ENCODE results near the gene PRKN. TPM values are rescaled to one million over a fixed set of nuclear protein-coding genes. Genes with fewer than 3 reads are reported as not detected.

PRKN gene
- total and polyA plus RNA-seq, 5 donors from 2014 or later = 0.24 to 3.7 (median 2.5) TPM

DNA sequence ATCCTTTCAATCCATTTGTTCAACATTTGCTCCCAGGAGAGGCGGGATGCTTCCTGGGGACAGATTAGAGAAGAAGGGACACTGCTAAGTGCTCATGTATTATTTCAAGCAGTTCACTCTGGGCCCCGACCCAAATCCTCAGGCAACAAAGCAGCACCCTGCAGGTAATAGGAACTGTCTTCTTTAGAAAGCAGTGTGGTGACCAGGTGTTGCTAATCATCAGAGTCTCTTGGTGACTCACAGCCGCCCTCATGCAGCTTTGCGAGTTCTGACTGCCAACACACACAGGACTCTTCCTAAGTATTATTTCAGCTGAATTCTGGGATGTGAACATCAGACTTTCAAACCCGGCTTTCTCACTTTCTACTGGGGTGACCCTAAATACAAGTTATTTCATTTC lies 356.4 kb downstream of the PRKN start:
- ATAC-seq (ENCODE audit: low read depth in 2 of 2) (no peak), DNase-seq (no peak)
- no peaks in the 10 kb centered on the region for H3K36me3 ChIP-seq (ENCODE audit: control insufficient read depth, insufficient read depth, low read length)
- Mint-ChIP-seq H3K27ac (no peak overlapping the region), H3K36me3 (no peaks in the 10 kb centered on the region), H3K9me3 (peaks cover 0 to 5% (median 2%) of the 10 kb centered on the region in 7 donors), H3K27me3 (no peaks in the 10 kb centered on the region), H3K4me1 (no peaks in the 10 kb centered on the region), H3K4me3 (no peak overlapping the region)
- H3K4me1 ChIP-seq (ENCODE audit: control insufficient read depth, insufficient read depth, low read length, poor library complexity, severe bottlenecking) = no peaks in the 10 kb centered on the region
- no peak overlapping the region for H3K27ac ChIP-seq (ENCODE audit: insufficient read depth, low read length, poor library complexity, severe bottlenecking)
- H3K27me3 ChIP-seq (ENCODE audit: control insufficient read depth, insufficient read depth, low read length) = no peaks in the 10 kb centered on the region
- H3K9me3 ChIP-seq (ENCODE audit: control insufficient read depth in 2 of 2, low read length in 2 of 2) = no peaks in the 10 kb centered on the region
- no peak overlapping the region for H3K4me3 ChIP-seq (ENCODE audit: low read depth, low read length)

- no peaks in the 10 kb centered on the region for H3K36me3 ChIP-seq (ENCODE audit: control insufficient read depth, insufficient read depth, low read length)
- H3K4me1 ChIP-seq (ENCODE audit: control insufficient read depth, insufficient read depth, low read length, poor library complexity, severe bottlenecking) = no peaks in the 10 kb centered on the region
- H3K36me3 Mint-ChIP-seq = no peaks in the 10 kb centered on the region
- ATAC-seq (ENCODE audit: low read depth in 2 of 2) = no peak
- H3K27me3 ChIP-seq (ENCODE audit: control insufficient read depth, insufficient read depth, low read length) = no peaks in the 10 kb centered on the region
- no peak for DNase-seq
- no peak overlapping the region for H3K4me3 Mint-ChIP-seq
- H3K27ac Mint-ChIP-seq = no peak overlapping the region
- H3K4me1 Mint-ChIP-seq = no peaks in the 10 kb centered on the region
- H3K4me3 ChIP-seq (ENCODE audit: low read depth, low read length) = no peak overlapping the region
- H3K9me3 ChIP-seq (ENCODE audit: control insufficient read depth in 2 of 2, low read length in 2 of 2) = no peaks in the 10 kb centered on the region
- H3K27ac ChIP-seq (ENCODE audit: insufficient read depth, low read length, poor library complexity, severe bottlenecking) = no peak overlapping the region
- H3K27me3 Mint-ChIP-seq = no peaks in the 10 kb centered on the region
- peaks cover 0 to 4% (median 0%) of the 10 kb centered on the region in 7 donors for H3K9me3 Mint-ChIP-seq
These were observed 358.5 kb downstream of the PRKN start for GRCh38 chr6:162369091-162369490.

DNA sequence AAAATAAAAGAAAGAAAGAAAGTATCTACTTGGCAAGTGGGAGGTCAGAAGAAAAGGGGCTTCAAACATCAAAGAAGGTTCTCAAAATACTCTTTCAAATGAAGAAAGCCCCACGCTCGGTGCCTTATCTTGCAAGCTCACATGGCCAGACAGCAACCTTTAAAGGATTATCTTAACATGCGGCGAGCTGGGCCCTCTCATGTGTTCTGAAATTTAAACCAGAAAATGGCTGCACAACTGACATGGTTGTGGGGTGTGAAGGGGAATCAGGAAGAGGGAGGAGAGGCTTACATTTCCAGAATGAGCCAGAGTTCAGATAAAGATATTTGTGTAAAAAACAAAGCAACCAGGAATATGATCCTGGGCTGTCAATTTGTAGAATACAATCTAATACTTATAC lies 363.1 kb downstream of the PRKN start:
- H3K9me3 Mint-ChIP-seq = peaks cover 0 to 3% (median 0%) of the 10 kb centered on the region in 7 donors
- H3K4me3 ChIP-seq (ENCODE audit: low read depth, low read length) = no peak overlapping the region
- no peak overlapping the region for H3K27ac Mint-ChIP-seq
- H3K9me3 ChIP-seq (ENCODE audit: control insufficient read depth in 2 of 2, low read length in 2 of 2) = no peaks in the 10 kb centered on the region
- no peaks in the 10 kb centered on the region for H3K36me3 ChIP-seq (ENCODE audit: control insufficient read depth, insufficient read depth, low read length)
- no peak overlapping the region for H3K27ac ChIP-seq (ENCODE audit: insufficient read depth, low read length, poor library complexity, severe bottlenecking)
- H3K27me3 ChIP-seq (ENCODE audit: control insufficient read depth, insufficient read depth, low read length) = no peaks in the 10 kb centered on the region
- ATAC-seq (ENCODE audit: low read depth in 2 of 2) = no peak
- H3K4me1 Mint-ChIP-seq = no peaks in the 10 kb centered on the region
- DNase-seq = no peak
- no peaks in the 10 kb centered on the region for H3K27me3 Mint-ChIP-seq
- no peaks in the 10 kb centered on the region for H3K4me1 ChIP-seq (ENCODE audit: control insufficient read depth, insufficient read depth, low read length, poor library complexity, severe bottlenecking)
- H3K4me3 Mint-ChIP-seq = no peak overlapping the region
- H3K36me3 Mint-ChIP-seq = no peaks in the 10 kb centered on the region

GRCh38 chr6:162363757-162364156 lies 363.8 kb downstream of the PRKN start:
- ATAC-seq (ENCODE audit: low read depth in 2 of 2) = no peak
- Histone ChIP-seq H3K4me3 (ENCODE audit: low read depth, low read length) (no peak overlapping the region), H3K27ac (ENCODE audit: insufficient read depth, low read length, poor library complexity, severe bottlenecking) (no peak overlapping the region), H3K4me1 (ENCODE audit: control insufficient read depth, insufficient read depth, low read length, poor library complexity, severe bottlenecking) (no peaks in the 10 kb centered on the region), H3K9me3 (ENCODE audit: control insufficient read depth in 2 of 2, low read length in 2 of 2) (no peaks in the 10 kb centered on the region), H3K27me3 (ENCODE audit: control insufficient read depth, insufficient read depth, low read length) (no peaks in the 10 kb centered on the region), H3K36me3 (ENCODE audit: control insufficient read depth, insufficient read depth, low read length) (no peaks in the 10 kb centered on the region)
- no peak for DNase-seq
- H3K27me3 Mint-ChIP-seq = no peaks in the 10 kb centered on the region
- no peak overlapping the region for H3K4me3 Mint-ChIP-seq
- peaks cover 0 to 3% (median 0%) of the 10 kb centered on the region in 7 donors for H3K9me3 Mint-ChIP-seq
- no peaks in the 10 kb centered on the region for H3K4me1 Mint-ChIP-seq
- H3K36me3 Mint-ChIP-seq = no peaks in the 10 kb centered on the region
- no peak overlapping the region for H3K27ac Mint-ChIP-seq

- H3K36me3 Mint-ChIP-seq = no peaks in the 10 kb centered on the region
- no peaks in the 10 kb centered on the region for H3K27me3 ChIP-seq (ENCODE audit: control insufficient read depth, insufficient read depth, low read length)
- no peaks in the 10 kb centered on the region for H3K4me1 ChIP-seq (ENCODE audit: control insufficient read depth, insufficient read depth, low read length, poor library complexity, severe bottlenecking)
- no peak overlapping the region for H3K4me3 Mint-ChIP-seq
- no peaks in the 10 kb centered on the region for H3K4me1 Mint-ChIP-seq
- H3K36me3 ChIP-seq (ENCODE audit: control insufficient read depth, insufficient read depth, low read length) = no peaks in the 10 kb centered on the region
- no peaks in the 10 kb centered on the region for H3K27me3 Mint-ChIP-seq
- no peak for ATAC-seq (ENCODE audit: low read depth in 2 of 2)
- no peak for DNase-seq
- peaks cover 0 to 5% (median 0%) of the 10 kb centered on the region in 7 donors for H3K9me3 Mint-ChIP-seq
- no peaks in the 10 kb centered on the region for H3K9me3 ChIP-seq (ENCODE audit: control insufficient read depth in 2 of 2, low read length in 2 of 2)
- H3K4me3 ChIP-seq (ENCODE audit: low read depth, low read length) = no peak overlapping the region
- no peak overlapping the region for H3K27ac Mint-ChIP-seq
- no peak overlapping the region for H3K27ac ChIP-seq (ENCODE audit: insufficient read depth, low read length, poor library complexity, severe bottlenecking)
These were observed 366.5 kb downstream of the PRKN start for GRCh38 chr6:162360901-162361567.

GRCh38 chr6:162358625-162359024 lies 368.9 kb downstream of the PRKN start:
- no peaks in the 10 kb centered on the region for H3K36me3 Mint-ChIP-seq
- no peak overlapping the region for H3K27ac Mint-ChIP-seq
- Histone ChIP-seq H3K4me1 (ENCODE audit: control insufficient read depth, insufficient read depth, low read length, poor library complexity, severe bottlenecking) (no peaks in the 10 kb centered on the region), H3K4me3 (ENCODE audit: low read depth, low read length) (no peak overlapping the region), H3K9me3 (ENCODE audit: control insufficient read depth in 2 of 2, low read length in 2 of 2) (no peaks in the 10 kb centered on the region), H3K27me3 (ENCODE audit: control insufficient read depth, insufficient read depth, low read length) (no peaks in the 10 kb centered on the region), H3K27ac (ENCODE audit: insufficient read depth, low read length, poor library complexity, severe bottlenecking) (no peak overlapping the region), H3K36me3 (ENCODE audit: control insufficient read depth, insufficient read depth, low read length) (no peaks in the 10 kb centered on the region)
- no peak for DNase-seq
- H3K4me1 Mint-ChIP-seq = no peaks in the 10 kb centered on the region
- peaks cover 0 to 5% (median 0%) of the 10 kb centered on the region in 7 donors for H3K9me3 Mint-ChIP-seq
- no peaks in the 10 kb centered on the region for H3K27me3 Mint-ChIP-seq
- ATAC-seq (ENCODE audit: low read depth in 2 of 2) = no peak
- H3K4me3 Mint-ChIP-seq = no peak overlapping the region

DNA sequence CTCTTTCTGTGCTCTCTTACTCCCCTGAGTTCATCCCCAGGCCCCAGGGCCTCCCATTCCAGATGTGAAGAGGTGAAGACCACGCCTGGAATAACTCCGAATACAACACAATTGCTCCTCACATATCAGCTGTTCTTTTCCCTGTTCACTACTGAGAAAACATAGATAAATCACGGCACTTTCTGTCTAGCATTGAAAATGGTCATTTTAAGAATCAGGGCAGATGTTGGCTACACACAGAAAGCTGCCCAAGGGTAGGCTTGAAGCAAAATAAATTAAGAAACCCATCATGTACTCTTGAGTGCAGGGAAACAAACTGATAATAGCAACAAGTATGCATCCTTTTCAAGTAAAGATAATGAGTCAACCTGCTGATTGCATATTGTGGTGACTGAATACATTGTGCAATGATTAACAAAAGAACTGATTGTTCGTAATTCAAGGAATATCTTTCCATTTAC lies 382.5 kb downstream of the PRKN start:
- Mint-ChIP-seq H3K27me3 (no peaks in the 10 kb centered on the region), H3K4me1 (no peaks in the 10 kb centered on the region)
- ATAC-seq (ENCODE audit: low read depth in 2 of 2) = no peak

GRCh38 chr6:162344646-162345010 lies 382.9 kb downstream of the PRKN start:
- no peaks in the 10 kb centered on the region for H3K27me3 ChIP-seq (ENCODE audit: control insufficient read depth, insufficient read depth, low read length)
- H3K27me3 Mint-ChIP-seq = no peaks in the 10 kb centered on the region
- DNase-seq (no peak), ATAC-seq (ENCODE audit: low read depth in 2 of 2) (no peak)
- no peak overlapping the region for H3K4me3 ChIP-seq (ENCODE audit: low read depth, low read length)
- H3K27ac Mint-ChIP-seq = no peak overlapping the region
- H3K36me3 Mint-ChIP-seq = no peaks in the 10 kb centered on the region
- no peaks in the 10 kb centered on the region for H3K4me1 ChIP-seq (ENCODE audit: control insufficient read depth, insufficient read depth, low read length, poor library complexity, severe bottlenecking)
- no peaks in the 10 kb centered on the region for H3K4me1 Mint-ChIP-seq
- H3K27ac ChIP-seq (ENCODE audit: insufficient read depth, low read length, poor library complexity, severe bottlenecking) = no peak overlapping the region
- H3K36me3 ChIP-seq (ENCODE audit: control insufficient read depth, insufficient read depth, low read length) = no peaks in the 10 kb centered on the region
- H3K9me3 Mint-ChIP-seq = peaks cover 0 to 6% (median 4%) of the 10 kb centered on the region in 7 donors
- H3K4me3 Mint-ChIP-seq = no peak overlapping the region
- H3K9me3 ChIP-seq (ENCODE audit: control insufficient read depth in 2 of 2, low read length in 2 of 2) = no peaks in the 10 kb centered on the region

More for the DNA sequence above, 382.5 kb downstream of the PRKN start:
- Mint-ChIP-seq H3K9me3 (peaks cover 0 to 6% (median 4%) of the 10 kb centered on the region in 7 donors), H3K36me3 (no peaks in the 10 kb centered on the region), H3K4me3 (no peak overlapping the region), H3K27ac (no peak overlapping the region)
- no peaks in the 10 kb centered on the region for H3K27me3 ChIP-seq (ENCODE audit: control insufficient read depth, insufficient read depth, low read length)
- no peaks in the 10 kb centered on the region for H3K36me3 ChIP-seq (ENCODE audit: control insufficient read depth, insufficient read depth, low read length)
- no peak for DNase-seq
- no peaks in the 10 kb centered on the region for H3K4me1 ChIP-seq (ENCODE audit: control insufficient read depth, insufficient read depth, low read length, poor library complexity, severe bottlenecking)
- H3K4me3 ChIP-seq (ENCODE audit: low read depth, low read length) = no peak overlapping the region
- no peaks in the 10 kb centered on the region for H3K9me3 ChIP-seq (ENCODE audit: control insufficient read depth in 2 of 2, low read length in 2 of 2)
- H3K27ac ChIP-seq (ENCODE audit: insufficient read depth, low read length, poor library complexity, severe bottlenecking) = no peak overlapping the region
